ENCODE results near the gene PHF21A. TPM values are rescaled to one million over a fixed set of nuclear protein-coding genes. Genes with fewer than 3 reads are reported as not detected.

PHF21A gene
- total RNA-seq, 1 donor from 2014 or later, result 49.6 TPM

- no peaks in the 10 kb centered on the region for H3K27me3 ChIP-seq
- H3K79me2 ChIP-seq (ENCODE audit: low read depth), result no peaks in the 10 kb centered on the region
- Mint-ChIP-seq H3K9me3 (no peaks in the 10 kb centered on the region), H3K27ac (no peak overlapping the region), H3K27me3 (ENCODE audit: insufficient read depth, low read depth) (peaks cover 8% of the 10 kb centered on the region), H3K4me1 (no peaks in the 10 kb centered on the region), H3K36me3 (no peaks in the 10 kb centered on the region), H3K4me3 (no peak overlapping the region)
- peak; percentile 11 for DNase-seq (ENCODE audit: low spot score)
- peaks cover 8% of the 10 kb centered on the region for H3K4me1 ChIP-seq
- no peak overlapping the region for H3K9ac ChIP-seq
- no peaks in the 10 kb centered on the region for H3K36me3 ChIP-seq
- no peak overlapping the region for H3K27ac ChIP-seq
- H2AFZ ChIP-seq (replicated peaks), result peak overlapping the region; percentile 53
- H3K4me3 ChIP-seq, result no peak overlapping the region
- no peaks in the 10 kb centered on the region for H3F3A ChIP-seq (ENCODE audit: low read depth)
- no peak for TF ChIP-seq CTCF (IDR thresholded peaks at IDR 0.05)
- no peak for TF ChIP-seq EZH2phosphoT487 (IDR thresholded peaks at IDR 0.05)
- H3K4me2 ChIP-seq, result no peak overlapping the region
- H3K9me3 ChIP-seq (ENCODE audit: low read depth), result no peaks in the 10 kb centered on the region
- no peaks in the 10 kb centered on the region for H4K20me1 ChIP-seq (ENCODE audit: low read depth)
These were observed 28.1 kb upstream of the PHF21A start for GRCh38 chr11:46149342-46149741.

GRCh38 chr11:46144741-46145140 lies 23.5 kb upstream of the PHF21A start:
- Histone ChIP-seq H3K27me3 (no peaks in the 10 kb centered on the region), H3K4me1 (peaks cover 7% of the 10 kb centered on the region), H3K36me3 (no peaks in the 10 kb centered on the region), H3K4me2 (no peak overlapping the region), H4K20me1 (ENCODE audit: low read depth) (no peaks in the 10 kb centered on the region), H2AFZ (replicated peaks) (no peak overlapping the region), H3K9ac (no peak overlapping the region), H3K79me2 (ENCODE audit: low read depth) (no peaks in the 10 kb centered on the region), H3K9me3 (ENCODE audit: low read depth) (no peaks in the 10 kb centered on the region), H3F3A (ENCODE audit: low read depth) (no peaks in the 10 kb centered on the region), H3K4me3 (no peak overlapping the region), H3K27ac (no peak overlapping the region)
- TF ChIP-seq CTCF (IDR thresholded peaks at IDR 0.05) (no peak), EZH2 (IDR thresholded peaks at IDR 0.05) (no peak), EZH2phosphoT487 (IDR thresholded peaks at IDR 0.05) (no peak)
- Mint-ChIP-seq H3K4me3 (no peak overlapping the region), H3K27ac (no peak overlapping the region), H3K27me3 (ENCODE audit: insufficient read depth, low read depth) (peaks cover 12% of the 10 kb centered on the region), H3K36me3 (no peaks in the 10 kb centered on the region), H3K4me1 (no peaks in the 10 kb centered on the region), H3K9me3 (no peaks in the 10 kb centered on the region)
- no peak for DNase-seq (ENCODE audit: low spot score)

GRCh38 chr11:46143049-46143806 lies 22.0 kb upstream of the PHF21A start:
- no peaks in the 10 kb centered on the region for H3K4me1 Mint-ChIP-seq
- Histone ChIP-seq H3K4me1 (peaks cover 3% of the 10 kb centered on the region), H3F3A (ENCODE audit: low read depth) (no peaks in the 10 kb centered on the region), H3K9ac (no peak overlapping the region), H3K79me2 (ENCODE audit: low read depth) (no peaks in the 10 kb centered on the region), H3K27ac (no peak overlapping the region), H3K27me3 (no peaks in the 10 kb centered on the region), H3K4me2 (no peak overlapping the region), H3K4me3 (no peak overlapping the region), H4K20me1 (ENCODE audit: low read depth) (no peaks in the 10 kb centered on the region), H3K36me3 (no peaks in the 10 kb centered on the region), H3K9me3 (ENCODE audit: low read depth) (no peaks in the 10 kb centered on the region), H2AFZ (replicated peaks) (peak overlapping the region; percentile 64)
- H3K9me3 Mint-ChIP-seq, result no peaks in the 10 kb centered on the region
- TF ChIP-seq EZH2 (IDR thresholded peaks at IDR 0.05) (no peak), EZH2phosphoT487 (IDR thresholded peaks at IDR 0.05) (no peak), CTCF (IDR thresholded peaks at IDR 0.05) (no peak)
- no peaks in the 10 kb centered on the region for H3K36me3 Mint-ChIP-seq
- no peak for DNase-seq (ENCODE audit: low spot score)
- H3K4me3 Mint-ChIP-seq, result no peak overlapping the region
- H3K27ac Mint-ChIP-seq, result no peak overlapping the region
- H3K27me3 Mint-ChIP-seq (ENCODE audit: insufficient read depth, low read depth), result peaks cover 8% of the 10 kb centered on the region

Data from neural progenitor cell (in vitro differentiated cells).